Measurements from ENCODE around the gene PC. TPM values are rescaled to one million over a fixed set of nuclear protein-coding genes. Genes with fewer than 3 reads are reported as not detected.
"Not testable (repeated sequence)": the region's sequence is repeated elsewhere in the genome, so short reads cannot be mapped to it uniquely, and the experiment has no call there.

Gene PC
- total and polyA plus RNA-seq, 12 donors: 40.6 to 231 (median 83.2) TPM

- Histone ChIP-seq H3K36me3 (replicated peaks in 1 of 2) (no peaks in the 10 kb centered on the region), H3K4me3 (no peak overlapping the region), H3K27ac (peak overlapping the region in 2 of 5 donors; percentile 29 to 76), H3K27me3 (no peaks in the 10 kb centered on the region), H3K4me1 (replicated peaks in 1 of 2) (peaks cover 19 to 35% of the 10 kb centered on the region in 2 donors), H3K9me3 (replicated peaks in 1 of 3) (no peaks in the 10 kb centered on the region)
- DNase-seq: no peak
- WGBS, 4 donors: 84 to 88% (median 86%) methylated on average over 12 of the region's 12 CpGs
- intact Hi-C loops (cut with DNase I): no loop called here
- no peak for TF ChIP-seq POLR2A (IDR thresholded peaks at IDR 0.05)
- TF ChIP-seq, protein P1, sequence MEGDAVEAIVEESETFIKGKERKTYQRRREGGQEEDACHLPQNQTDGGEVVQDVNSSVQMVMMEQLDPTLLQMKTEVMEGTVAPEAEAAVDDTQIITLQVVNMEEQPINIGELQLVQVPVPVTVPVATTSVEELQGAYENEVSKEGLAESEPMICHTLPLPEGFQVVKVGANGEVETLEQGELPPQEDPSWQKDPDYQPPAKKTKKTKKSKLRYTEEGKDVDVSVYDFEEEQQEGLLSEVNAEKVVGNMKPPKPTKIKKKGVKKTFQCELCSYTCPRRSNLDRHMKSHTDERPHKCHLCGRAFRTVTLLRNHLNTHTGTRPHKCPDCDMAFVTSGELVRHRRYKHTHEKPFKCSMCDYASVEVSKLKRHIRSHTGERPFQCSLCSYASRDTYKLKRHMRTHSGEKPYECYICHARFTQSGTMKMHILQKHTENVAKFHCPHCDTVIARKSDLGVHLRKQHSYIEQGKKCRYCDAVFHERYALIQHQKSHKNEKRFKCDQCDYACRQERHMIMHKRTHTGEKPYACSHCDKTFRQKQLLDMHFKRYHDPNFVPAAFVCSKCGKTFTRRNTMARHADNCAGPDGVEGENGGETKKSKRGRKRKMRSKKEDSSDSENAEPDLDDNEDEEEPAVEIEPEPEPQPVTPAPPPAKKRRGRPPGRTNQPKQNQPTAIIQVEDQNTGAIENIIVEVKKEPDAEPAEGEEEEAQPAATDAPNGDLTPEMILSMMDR (IDR thresholded peaks at IDR 0.05): no peak
Observed at GRCh38 chr11:66835768-66836405, 122.3 kb downstream of the PC start.

DNA sequence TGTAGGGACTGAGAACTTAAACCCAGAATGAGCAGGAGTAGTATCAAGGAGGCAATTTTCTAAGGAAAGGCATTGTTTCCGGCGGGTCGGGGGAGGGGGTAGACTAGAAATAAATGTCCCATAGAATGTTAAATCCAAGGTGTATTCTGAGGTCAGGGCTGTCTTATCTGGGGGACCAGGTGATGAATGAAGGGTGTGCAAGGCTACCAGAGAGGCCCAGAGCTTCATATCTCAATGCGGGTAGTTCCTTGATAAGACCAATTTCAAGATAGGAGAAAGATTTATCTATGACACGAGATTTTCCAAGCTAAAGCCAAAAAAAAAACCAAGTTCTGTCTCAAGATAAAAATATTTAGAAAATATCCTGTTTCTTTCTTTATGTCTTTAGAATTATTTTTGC is 123.2 kb downstream of the PC start:
- Histone ChIP-seq H3K36me3 (replicated peaks in 1 of 2) (no peaks in the 10 kb centered on the region), H3K4me3 (no peak overlapping the region), H3K27me3 (no peaks in the 10 kb centered on the region), H3K27ac (peak overlapping the region; percentile 41 to 89 (median 76)), H3K4me1 (replicated peaks in 1 of 2) (peaks cover 12 to 26% of the 10 kb centered on the region in 2 donors), H3K9me3 (replicated peaks in 1 of 3) (no peaks in the 10 kb centered on the region)
- TF ChIP-seq POLR2A (IDR thresholded peaks at IDR 0.05): no peak
- TF ChIP-seq, protein P1 (IDR thresholded peaks at IDR 0.05): no peak
- WGBS, 4 donors: 28 to 51% (median 40%) methylated on average over 5 of the region's 5 CpGs
- intact Hi-C loops (cut with DNase I): loop anchor here in 1 of 2 donors (5.0 kb wide), 1 partner anchor 143 kb away; no protein-coding TSS in a partner anchor
- peak in 2 of 7 donors; percentile 33 for DNase-seq

DNA sequence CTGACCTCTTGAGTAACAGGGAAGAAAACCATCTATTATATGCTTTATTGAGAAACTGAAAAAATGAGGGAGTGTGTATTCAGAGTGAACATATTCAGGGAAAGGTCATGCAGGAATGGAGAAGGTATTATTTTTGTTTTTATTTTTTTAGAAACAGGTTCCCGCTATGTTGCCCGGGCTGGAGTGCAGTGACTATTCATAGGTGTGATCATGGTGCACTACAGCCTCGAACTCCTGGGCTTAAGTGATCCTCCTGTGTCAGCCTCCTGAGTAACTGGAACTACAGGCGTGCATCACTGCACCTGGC is 123.7 kb downstream of the PC start:
- H3K36me3 ChIP-seq (replicated peaks in 1 of 2): no peaks in the 10 kb centered on the region
- TF ChIP-seq, protein P1 (IDR thresholded peaks at IDR 0.05): peak in 1 of 6 experiments; percentile 2
- no peak for TF ChIP-seq POLR2A (IDR thresholded peaks at IDR 0.05)
- intact Hi-C loops (cut with DNase I): loop anchor here in 1 of 2 donors (5.0 kb wide), 1 partner anchor 142 kb away; no protein-coding TSS in a partner anchor
- no peaks in the 10 kb centered on the region for H3K27me3 ChIP-seq
- peak overlapping the region; percentile 41 to 89 (median 76) for H3K27ac ChIP-seq
- no peak overlapping the region for H3K4me3 ChIP-seq
- H3K9me3 ChIP-seq (replicated peaks in 1 of 3): no peaks in the 10 kb centered on the region
- DNase-seq: no peak
- WGBS, 4 donors: 38 to 57% (median 50%) methylated on average over 4 of the region's 4 CpGs
- H3K4me1 ChIP-seq (replicated peaks in 1 of 2): peaks cover 12 to 21% of the 10 kb centered on the region in 2 donors

DNA sequence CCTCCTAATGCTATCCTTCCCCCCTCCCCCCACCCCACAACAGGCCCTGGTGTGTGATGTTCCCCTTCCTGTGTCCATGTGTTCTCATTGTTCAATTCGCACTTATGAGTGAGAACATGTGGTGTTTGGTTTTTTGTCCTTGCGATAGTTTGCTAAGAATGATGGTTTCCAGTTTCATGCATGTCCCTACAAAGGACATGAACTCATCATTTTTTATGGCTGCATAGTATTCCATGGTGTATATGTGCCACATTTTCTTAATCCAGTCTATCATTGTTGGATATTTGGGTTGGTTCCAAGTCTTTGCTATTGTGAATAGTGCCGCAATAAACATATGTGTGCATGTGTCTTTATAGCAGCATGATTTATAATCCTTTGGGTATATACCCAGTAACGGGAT is 133.6 kb downstream of the PC start:
- H3K36me3 ChIP-seq (replicated peaks in 1 of 2); DNase-seq; H3K27me3 ChIP-seq; H3K9me3 ChIP-seq (replicated peaks in 1 of 3); H3K4me3 ChIP-seq; H3K4me1 ChIP-seq (replicated peaks in 1 of 2); H3K27ac ChIP-seq; intact Hi-C loops (cut with DNase I): not testable (repeated sequence)
- 96 to 100% (median 97%) methylated on average over 3 to 4 of the region's 4 CpGs for WGBS, 4 donors

DNA sequence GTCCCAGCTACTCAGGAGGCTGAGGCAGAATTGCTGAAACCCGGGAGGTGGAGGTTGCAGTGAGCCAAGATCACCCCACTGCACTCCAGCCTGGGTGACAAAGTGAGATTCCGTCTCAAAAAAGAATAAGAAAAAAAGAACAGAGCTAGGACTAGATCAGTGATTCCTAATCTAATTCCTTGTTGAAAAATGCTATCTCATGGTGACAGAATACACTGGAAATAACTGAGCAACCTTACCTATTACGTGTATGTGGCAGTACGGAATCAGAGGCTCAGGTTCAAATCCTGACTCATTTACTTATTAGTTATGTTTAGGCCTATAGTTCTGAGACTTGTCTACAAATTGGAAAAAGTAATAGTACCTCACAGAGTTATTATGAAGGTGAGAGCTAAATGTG is 134.5 kb downstream of the PC start:
- no peak for DNase-seq
- Histone ChIP-seq H3K27me3 (no peaks in the 10 kb centered on the region), H3K27ac (no peak overlapping the region), H3K36me3 (replicated peaks in 1 of 2) (no peaks in the 10 kb centered on the region), H3K4me1 (replicated peaks in 1 of 2) (no peaks in the 10 kb centered on the region), H3K9me3 (replicated peaks in 1 of 3) (no peaks in the 10 kb centered on the region), H3K4me3 (no peak overlapping the region)
- intact Hi-C loops (cut with DNase I): no loop called here
- TF ChIP-seq, protein P1 (IDR thresholded peaks at IDR 0.05): no peak
- TF ChIP-seq POLR2A (IDR thresholded peaks at IDR 0.05): no peak
- 93 to 97% (median 94%) methylated on average over 4 of the region's 4 CpGs for WGBS, 4 donors
